Measurements from ENCODE around the gene ANKRD37.
A peak's percentile ranks its signal among the peaks of the same experiment; 100 is the strongest.

Gene ANKRD37

DNA sequence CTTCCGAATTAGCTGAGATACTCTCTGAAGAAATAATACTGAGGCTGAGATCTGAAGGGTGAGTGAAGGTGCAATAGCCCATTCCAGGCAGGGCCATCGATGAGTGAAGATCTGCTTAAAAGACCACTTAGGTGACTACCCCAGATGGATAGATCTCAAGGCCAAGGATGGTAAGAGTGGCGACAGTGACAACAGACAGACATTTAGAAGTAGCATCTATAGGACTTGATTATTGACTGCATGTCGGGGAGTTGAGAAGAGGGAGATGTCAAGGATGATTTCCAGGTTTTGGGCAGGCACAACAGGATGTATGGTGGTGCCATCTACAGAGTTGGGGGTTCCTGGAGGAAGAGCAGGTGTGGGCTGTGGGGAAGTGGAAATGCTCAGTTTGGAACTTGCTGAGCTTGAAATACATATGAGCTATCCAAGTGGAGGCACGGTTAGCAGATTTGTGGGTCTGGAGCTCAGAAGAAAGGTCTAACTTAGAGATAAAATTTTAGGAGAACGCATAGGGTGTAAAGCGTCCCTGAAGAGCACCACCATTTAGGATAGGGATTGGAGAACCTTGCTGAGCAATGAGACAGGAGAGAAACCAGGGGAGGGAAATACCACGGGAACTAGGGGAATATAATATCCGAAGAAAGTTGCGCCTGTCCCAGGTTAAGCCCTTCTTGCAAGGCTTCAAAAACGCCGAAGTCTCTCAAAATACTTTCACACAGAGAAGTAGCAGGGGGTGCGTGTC is 28.4 kb downstream of the ANKRD37 start:
- H3K9me3 Mint-ChIP-seq: no peaks in the 10 kb centered on the region
- H3K27me3 Mint-ChIP-seq: peaks cover 4% of the 10 kb centered on the region
- H3K4me3 Mint-ChIP-seq: peak overlapping the region; percentile 90
- H3K36me3 Mint-ChIP-seq (ENCODE audit: low read depth): peaks cover 18% of the 10 kb centered on the region
- H3K4me1 Mint-ChIP-seq (ENCODE audit: low read depth): peaks cover 24% of the 10 kb centered on the region
- peak overlapping the region; percentile 100 for H3K27ac Mint-ChIP-seq

GRCh38 chr4:185425647-185426352 is 29.2 kb downstream of the ANKRD37 start, which contains the start of gene UFSP2:
Gene UFSP2 (minus strand): TSS chr4:185425964. CDS start chr4:185425868, 96 bp downstream.
- Mint-ChIP-seq H3K9me3 (no peaks in the 10 kb centered on the region), H3K27me3 (peaks cover 4% of the 10 kb centered on the region), H3K36me3 (ENCODE audit: low read depth) (peaks cover 13% of the 10 kb centered on the region), H3K27ac (peak within 1 kb of the TSS; percentile 100), H3K4me3 (peak within 1 kb of the TSS; percentile 90), H3K4me1 (ENCODE audit: low read depth) (peaks cover 24% of the 10 kb centered on the region)

GRCh38 chr4:185426960-185427688 is 30.5 kb downstream of the ANKRD37 start:
- Mint-ChIP-seq H3K36me3 (ENCODE audit: low read depth) (no peaks in the 10 kb centered on the region), H3K9me3 (no peaks in the 10 kb centered on the region), H3K4me3 (peak overlapping the region; percentile 56), H3K27me3 (peaks cover 4% of the 10 kb centered on the region), H3K4me1 (ENCODE audit: low read depth) (peaks cover 24% of the 10 kb centered on the region), H3K27ac (no peak overlapping the region)

GRCh38 chr4:185429660-185430059 is 33.0 kb downstream of the ANKRD37 start:
- Mint-ChIP-seq H3K36me3 (ENCODE audit: low read depth) (no peaks in the 10 kb centered on the region), H3K27me3 (peaks cover 4% of the 10 kb centered on the region), H3K27ac (no peak overlapping the region), H3K9me3 (no peaks in the 10 kb centered on the region), H3K4me3 (no peak overlapping the region), H3K4me1 (ENCODE audit: low read depth) (peaks cover 10% of the 10 kb centered on the region)

DNA sequence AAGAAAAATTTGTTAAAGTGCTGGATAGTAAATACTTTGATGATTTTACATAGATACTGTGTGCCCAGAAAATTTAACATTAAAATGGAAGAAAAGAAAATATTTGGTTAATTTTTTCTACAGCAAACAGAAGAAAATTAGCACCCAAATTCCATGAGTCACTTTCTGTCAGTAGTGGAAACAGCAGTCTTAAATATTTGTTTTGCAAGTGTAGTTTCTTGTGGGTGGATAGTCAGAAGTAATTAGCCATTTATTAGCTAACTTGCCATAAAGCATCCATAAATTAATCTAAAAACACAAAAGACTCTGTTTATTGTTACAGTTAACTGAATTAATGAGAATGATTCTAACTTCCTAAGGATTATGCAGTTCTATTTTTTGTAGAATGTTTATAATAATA is 38.8 kb downstream of the ANKRD37 start:
- no peak overlapping the region for H3K4me3 Mint-ChIP-seq
- H3K4me1 Mint-ChIP-seq (ENCODE audit: low read depth): no peaks in the 10 kb centered on the region
- H3K9me3 Mint-ChIP-seq: no peaks in the 10 kb centered on the region
- peaks cover 11% of the 10 kb centered on the region for H3K27me3 Mint-ChIP-seq
- no peaks in the 10 kb centered on the region for H3K36me3 Mint-ChIP-seq (ENCODE audit: low read depth)
- H3K27ac Mint-ChIP-seq: no peak overlapping the region

DNA sequence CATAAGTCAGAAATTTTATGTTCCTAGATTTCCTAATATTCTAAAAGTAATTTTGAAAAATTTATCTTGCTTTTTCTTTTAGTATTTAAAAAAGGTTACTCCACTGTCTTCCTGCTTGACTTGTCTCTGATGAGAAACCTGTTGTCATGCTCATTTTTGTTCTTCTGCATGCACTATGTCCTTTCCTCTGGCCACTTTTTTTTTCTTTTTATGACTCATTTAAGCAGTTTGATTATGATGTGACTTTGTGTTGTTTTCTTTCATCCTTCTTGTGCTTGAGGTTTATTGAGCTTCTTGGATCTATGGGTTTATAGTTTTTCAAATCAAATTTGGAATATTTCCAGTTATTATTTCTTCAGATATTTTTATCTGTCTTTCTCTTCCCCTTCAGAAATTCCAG is 41.2 kb downstream of the ANKRD37 start:
- Mint-ChIP-seq H3K9me3 (no peaks in the 10 kb centered on the region), H3K4me3 (no peak overlapping the region), H3K36me3 (ENCODE audit: low read depth) (no peaks in the 10 kb centered on the region), H3K27me3 (peaks cover 19% of the 10 kb centered on the region), H3K4me1 (ENCODE audit: low read depth) (no peaks in the 10 kb centered on the region), H3K27ac (no peak overlapping the region)

DNA sequence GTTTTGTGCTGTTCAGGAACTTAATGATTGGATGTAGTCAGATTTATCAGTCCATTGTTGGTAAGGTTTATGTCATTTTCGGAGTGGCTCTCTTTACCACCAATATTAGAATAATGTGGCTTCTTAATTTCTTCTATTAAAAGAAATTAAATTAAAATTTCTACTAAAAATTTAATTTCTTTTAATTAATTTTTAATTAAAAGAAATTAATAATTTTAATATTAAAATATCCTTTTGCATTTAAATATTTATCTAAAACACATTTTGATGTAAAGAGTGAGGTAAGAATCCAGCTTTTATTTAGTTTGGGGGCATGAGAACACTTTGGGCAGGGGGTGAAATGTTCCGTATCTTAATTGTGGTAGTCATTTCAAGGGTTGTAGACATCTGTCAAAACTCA is 44.8 kb downstream of the ANKRD37 start:
- H3K36me3 Mint-ChIP-seq (ENCODE audit: low read depth): no peaks in the 10 kb centered on the region
- H3K27ac Mint-ChIP-seq: no peak overlapping the region
- H3K4me1 Mint-ChIP-seq (ENCODE audit: low read depth): no peaks in the 10 kb centered on the region
- peaks cover 15% of the 10 kb centered on the region for H3K27me3 Mint-ChIP-seq
- H3K4me3 Mint-ChIP-seq: no peak overlapping the region
- H3K9me3 Mint-ChIP-seq: no peaks in the 10 kb centered on the region

- no peaks in the 10 kb centered on the region for H3K4me1 Mint-ChIP-seq (ENCODE audit: low read depth)
- H3K27me3 Mint-ChIP-seq: peaks cover 21% of the 10 kb centered on the region
- no peaks in the 10 kb centered on the region for H3K36me3 Mint-ChIP-seq (ENCODE audit: low read depth)
- no peaks in the 10 kb centered on the region for H3K9me3 Mint-ChIP-seq
- H3K27ac Mint-ChIP-seq: no peak overlapping the region
- no peak overlapping the region for H3K4me3 Mint-ChIP-seq
Measured at GRCh38 chr4:185445209-185445608, 48.6 kb downstream of the ANKRD37 start.

Measured in stimulated activated naive CD8-positive, alpha-beta T cell treated with anti-CD3 and anti-CD28 coated beads, Interleukin-15, Interleukin-2, amounts not matched to agents 100 ng/mL and 50 ng/mL, for 24 hours (primary cell).